ENCODE results near the gene SGIP1.

- TF ChIP-seq CTCF (conservative IDR thresholded peaks at IDR 0.05; ENCODE audit: low read depth, low read length) (no peak), EZH2 (IDR thresholded peaks at IDR 0.05; ENCODE audit: low read length, unreplicated experiment) (no peak)
Measured at GRCh38 chr1:66684353-66684752, 150.4 kb downstream of the SGIP1 start.

Data from PC-3 (cell line).